Measurements from ENCODE around the gene VPS16.
A peak's percentile ranks its signal among the peaks of the same experiment; 100 is the strongest.

VPS16 gene

DNA sequence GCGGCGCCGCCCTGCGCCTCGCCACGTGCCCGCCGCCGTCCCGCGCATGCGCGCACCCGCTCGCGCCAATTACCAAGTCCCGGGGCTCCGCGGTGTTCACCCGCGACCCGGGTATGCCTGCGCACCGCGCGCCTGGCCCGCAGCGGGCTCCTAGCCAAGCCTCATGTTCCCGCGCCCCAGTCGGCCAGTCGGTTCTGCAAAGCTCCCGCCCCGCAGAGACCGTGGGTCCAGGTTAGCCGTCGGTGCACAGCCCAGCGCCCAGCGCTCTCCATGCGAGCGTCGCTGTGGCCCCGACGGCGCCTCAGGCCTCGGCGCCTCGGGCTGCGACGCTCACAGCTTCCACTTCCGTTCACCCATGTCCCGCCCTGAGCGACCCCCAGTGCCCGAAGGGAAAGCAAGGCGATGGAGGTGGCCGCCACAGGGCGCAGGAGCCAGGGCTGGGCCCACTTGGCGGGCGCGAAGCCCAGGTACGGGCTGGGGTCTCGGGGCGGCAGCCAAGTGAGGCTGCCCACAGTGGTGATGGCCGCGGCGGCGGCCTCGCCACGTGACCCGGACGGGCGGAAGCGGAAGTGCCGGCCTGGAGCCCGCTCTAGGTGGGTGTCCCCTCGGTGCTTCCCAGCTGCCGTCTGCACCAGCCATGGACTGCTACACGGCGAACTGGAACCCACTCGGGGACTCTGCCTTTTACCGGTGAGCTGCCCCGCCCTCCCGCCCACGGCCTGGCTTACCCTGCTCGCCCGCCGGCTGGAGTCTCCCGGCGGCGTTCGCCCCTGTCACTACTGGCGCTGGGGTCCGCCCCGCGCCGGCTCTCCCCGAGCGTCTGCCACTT is at the start of gene VPS16, which contains the start of gene PCED1A:
VPS16 (plus strand) TSS at position 608 of the 829 bp plus-strand sequence; CDS start at position 638, 30 bp downstream.
PCED1A (minus strand) TSS at position 518 of the 829 bp plus-strand sequence. CDS start 743 bp downstream, outside the sequence.
- peak; percentile 98 for DNase-seq (ENCODE audit: low spot score)

DNA sequence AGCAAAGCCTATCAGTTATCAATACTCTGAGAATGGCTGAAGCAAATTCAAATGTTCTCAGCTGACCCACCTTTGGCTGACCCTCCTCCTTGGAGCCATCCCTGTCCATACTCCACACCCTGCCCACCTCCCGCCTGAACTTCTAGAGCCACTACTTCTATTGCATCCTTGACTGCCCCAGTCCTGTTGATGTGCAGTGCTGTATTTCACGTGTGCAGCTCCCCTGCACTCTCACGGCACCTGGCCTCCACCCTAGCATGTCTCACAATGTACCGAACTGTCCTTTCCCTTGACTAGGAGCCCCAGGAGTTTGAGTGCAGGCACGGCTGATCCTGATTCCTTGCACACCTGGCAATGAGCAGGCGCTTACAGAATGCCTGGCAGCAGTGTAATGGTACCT is 47.1 kb upstream of the VPS16 start:
- no peak for DNase-seq (ENCODE audit: low spot score)

DNA sequence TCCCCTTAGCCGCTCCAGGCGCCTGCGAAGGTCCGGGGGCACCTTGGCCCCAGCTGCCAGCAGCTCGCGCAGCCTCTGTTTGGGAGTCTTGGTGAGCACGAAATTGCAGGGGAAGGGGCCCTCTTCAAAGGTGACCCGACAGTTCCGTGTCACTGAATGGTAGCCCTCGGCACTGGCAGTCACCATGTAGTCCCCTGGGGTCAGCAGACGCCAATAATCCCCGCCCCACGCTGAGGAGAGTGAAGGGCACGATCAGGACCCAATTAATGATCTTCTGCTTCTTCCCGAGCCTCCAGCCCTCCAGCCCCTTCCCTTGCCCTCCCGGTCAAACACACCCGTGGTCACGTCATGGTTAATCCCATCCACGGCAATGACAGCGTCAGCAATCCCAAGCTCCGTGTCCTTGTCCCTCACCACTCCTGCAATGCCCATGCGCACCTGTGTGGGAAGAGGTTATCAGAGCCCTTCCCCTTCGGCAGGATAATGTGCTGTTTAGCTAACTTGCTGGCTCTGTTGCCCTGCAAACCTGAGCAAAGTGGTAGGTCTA is 46.3 kb upstream of the VPS16 start:
- DNase-seq (ENCODE audit: low spot score), result no peak

DNA sequence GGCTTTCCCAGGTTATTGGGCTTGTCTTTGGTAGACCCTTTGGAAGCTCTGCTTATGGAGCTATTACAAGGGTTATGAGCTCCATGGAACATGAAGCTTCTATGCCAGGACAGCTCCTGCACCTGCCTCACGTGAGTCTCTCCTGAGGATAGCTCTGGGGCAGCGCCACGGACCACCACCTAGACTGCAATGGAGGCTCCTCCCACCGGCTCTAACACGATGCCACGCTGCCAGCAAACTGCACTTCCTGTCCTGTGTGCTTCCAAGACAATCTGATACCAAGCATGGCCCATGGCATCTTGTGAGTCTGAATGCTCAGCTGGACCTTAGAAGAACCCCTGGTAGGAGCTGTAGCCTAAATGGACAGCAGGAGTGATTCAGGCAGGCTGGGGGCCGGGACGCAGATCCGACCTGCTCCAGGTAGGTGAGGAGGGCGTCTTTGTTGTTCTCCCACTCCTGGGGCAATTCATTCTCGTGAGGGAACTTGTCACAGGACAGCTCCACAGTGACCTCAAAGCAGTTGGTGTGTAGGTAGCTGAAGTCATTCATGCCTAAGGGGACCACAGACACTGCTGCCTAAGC is 45.6 kb upstream of the VPS16 start:
- DNase-seq (ENCODE audit: low spot score), result no peak

DNA sequence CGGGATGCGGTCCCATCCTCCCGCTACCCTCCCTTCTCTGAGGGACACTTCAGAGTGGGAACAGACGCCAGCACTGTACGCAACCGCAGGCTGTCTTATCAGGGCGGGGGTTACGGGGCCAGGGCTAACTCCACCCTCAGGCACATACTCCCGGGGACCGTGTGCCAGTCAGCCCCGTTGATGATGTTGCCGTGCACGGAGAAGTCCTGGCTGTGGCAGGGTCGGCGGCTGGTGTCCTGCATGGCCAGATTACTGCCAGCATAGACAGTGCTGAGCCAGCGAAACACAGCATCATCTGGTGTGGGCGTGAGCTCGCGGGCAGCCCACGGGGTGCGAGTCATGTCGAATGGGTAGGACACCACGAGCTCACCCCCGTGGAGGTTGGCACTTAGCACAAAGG is 45.1 kb upstream of the VPS16 start:
- no peak for DNase-seq (ENCODE audit: low spot score)

DNA sequence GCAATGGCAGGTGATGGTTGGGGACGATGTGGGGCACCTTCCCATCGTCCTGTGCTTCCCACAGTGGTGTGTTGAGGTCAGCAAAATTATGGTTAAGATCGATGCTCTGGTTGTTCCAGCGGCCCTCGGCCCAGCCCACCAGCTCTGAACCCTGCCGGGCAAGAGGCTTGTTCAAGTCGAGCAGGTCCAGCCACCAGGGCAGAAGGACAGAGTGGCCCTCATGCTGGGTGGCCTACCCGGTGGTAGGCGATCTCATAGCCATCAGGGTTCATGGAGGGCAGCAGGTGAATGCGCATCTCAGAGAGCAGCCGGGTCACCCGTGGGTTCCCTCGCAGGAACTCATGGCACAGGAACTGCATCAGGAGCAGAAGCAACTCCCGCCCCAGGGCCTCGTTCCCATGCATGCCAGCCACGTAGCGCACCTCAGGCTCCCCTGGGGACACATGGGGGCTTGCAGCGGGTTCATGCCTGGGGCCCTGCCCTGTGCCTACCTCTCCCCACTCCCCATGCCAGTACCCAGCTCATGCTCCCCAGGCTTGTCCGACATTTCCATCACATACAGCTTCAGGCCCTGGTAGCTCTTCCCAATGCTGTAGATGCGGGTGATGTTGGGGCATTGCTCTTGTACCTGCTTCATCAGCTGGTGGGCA is 44.4 kb upstream of the VPS16 start:
- no peak for DNase-seq (ENCODE audit: low spot score)

DNA sequence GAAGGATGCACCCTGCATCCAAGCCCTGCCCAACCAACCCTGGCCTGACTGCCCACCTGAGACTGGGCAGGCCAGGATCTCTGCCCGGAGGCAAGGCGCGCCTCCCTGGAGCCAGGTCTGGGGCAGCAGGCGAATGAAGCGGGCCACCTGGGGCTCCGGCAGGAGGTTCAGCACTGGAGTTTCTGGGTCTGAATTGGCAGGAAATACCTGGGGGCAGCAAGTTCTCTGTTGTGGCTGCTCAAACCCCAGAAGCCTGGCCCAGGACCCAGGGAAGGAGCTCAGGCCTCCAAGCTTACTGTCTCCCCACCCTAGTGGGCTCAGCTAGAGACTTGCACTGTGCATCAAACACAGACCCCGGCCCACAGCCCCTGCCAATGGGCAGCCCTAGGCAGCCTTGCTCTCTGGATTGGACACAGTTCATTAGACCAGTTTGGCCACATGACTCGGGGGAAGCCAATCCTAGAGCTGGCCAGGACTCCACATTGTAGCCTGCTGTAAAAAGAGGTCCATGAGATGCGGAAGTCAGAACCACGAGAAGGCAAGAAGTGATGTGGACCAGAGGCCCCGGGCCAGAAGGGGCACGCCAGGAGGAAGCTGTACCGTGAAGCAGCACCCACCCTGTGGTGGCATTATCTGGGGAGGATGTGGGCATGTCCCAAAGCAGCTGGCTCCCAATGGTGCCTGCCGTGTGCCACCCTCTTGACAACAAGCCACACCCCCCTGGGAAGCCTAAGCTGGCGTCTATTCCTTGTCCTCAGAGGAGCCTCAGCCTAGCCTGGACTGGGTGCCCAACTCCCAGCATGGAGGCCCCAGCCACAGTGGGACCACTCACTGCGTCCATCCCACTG is 43.2 kb upstream of the VPS16 start:
- DNase-seq (ENCODE audit: low spot score), result peak; percentile 12

DNA sequence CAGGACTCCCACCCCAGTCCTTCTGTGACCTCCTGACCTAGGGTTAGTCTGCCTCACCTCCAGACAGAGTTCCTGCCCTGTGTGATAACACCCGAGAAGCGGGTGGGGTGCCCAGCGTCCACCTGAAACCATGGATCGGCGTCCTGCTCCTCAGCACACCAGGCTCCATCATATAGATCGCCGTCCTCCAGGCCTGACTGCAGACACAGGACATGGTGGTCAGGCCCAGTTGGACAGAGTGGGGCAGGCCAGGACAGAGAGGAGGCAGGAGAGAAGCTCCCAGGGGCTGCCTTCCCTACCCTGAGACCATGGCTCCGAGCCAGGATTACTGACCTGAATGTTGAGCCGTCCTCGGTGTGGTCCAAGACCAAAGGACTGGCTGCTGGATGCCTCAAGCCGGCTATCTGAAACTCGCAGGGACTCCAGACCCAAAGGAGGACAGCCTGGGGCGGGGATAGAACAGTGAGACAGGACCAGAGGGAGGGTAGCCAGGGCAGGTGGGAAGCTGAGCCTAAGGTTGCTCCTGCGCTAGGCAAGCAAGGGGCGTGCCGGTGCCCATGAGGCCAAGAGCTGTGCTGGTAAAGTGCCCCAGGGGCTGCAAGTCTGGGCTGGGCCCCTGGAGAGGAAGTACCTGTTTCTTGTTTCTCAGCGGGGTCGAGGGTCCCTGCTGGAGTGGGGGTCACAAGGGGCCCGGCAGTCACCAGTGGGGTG is 42.3 kb upstream of the VPS16 start:
- DNase-seq (ENCODE audit: low spot score), result no peak

DNA sequence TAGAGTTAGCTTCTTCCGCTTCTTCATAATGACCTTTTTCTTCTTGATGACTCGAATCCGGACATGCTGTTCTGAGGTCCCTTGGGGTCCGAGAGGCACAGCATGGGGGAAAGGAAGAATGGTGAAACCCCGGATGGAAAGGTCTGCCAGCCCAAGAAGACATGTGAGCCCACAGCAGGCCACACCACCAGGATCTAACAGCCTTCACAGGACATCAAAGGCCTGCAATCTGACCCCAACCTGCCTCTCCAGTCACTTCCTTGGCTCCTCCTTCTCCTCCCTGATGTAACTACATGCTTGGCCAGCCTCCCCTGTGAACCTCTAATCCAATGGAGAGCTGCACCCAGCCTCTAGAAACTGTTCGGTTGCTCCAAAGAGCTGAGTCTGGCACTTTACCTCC is 41.7 kb upstream of the VPS16 start:
- DNase-seq (ENCODE audit: low spot score), result peak; percentile 34

DNA sequence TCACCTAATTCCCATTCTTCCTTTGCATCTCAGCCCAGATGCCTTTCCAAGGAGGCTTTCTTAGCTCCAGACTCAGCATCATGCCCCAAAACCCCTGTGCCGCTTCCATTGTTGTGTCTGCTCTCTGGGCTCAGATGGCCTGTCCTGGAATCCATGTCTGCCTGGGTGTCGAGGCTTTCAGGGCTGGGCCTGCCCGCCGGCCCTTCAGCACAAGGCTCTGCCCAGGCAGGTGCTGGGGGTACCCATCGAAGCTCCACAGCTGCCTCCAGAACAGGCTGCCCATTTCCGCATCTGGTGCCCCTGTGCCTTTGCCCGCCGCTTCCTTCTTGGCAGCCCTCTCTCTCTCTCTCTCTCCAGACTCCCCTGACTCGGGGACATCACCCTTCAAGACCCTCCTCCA is 41.3 kb upstream of the VPS16 start:
- no peak for DNase-seq (ENCODE audit: low spot score)

DNA sequence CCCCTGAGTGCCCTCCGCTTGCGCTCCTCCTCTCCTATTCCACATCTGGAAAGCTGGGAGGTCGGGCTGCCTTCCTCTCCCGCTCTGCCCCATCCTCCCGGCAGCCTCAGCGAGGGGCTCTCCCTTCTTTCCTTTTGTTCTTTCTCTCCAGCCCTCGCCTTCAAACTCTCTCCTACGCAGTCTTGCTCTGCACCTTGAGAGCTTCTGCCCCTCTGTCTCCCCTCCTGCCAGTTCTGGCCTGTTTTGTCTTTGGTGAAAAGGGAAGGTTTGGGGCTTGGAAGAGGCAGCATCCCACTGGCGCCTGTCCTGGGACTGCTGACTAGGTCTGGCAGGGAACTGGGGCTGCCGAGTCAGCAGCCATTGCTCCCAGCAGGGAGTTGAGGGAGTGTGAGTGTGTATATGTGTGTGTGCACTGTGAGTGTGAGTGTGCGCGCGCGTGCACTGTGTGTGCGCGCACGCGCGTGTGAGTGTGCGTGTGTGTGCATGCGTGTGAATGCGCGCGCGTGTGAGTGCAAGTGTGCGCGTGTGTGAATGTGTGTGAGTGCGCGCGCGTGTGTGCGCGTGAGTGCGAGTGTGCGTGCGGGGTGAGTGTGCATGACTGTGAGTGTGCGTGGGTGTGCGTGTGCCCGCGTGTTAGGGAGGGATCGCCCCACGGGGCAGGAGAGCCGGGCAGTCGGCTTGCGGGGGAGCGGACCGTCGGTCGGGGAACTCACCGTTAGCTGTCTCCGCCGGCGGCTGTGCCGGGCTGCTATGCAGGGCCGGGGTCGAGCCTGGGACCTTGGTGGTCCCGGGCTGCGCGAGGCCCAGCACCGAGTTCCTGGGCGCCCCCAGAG is 40.6 kb upstream of the VPS16 start:
- DNase-seq (ENCODE audit: low spot score), result peak; percentile 56

DNA sequence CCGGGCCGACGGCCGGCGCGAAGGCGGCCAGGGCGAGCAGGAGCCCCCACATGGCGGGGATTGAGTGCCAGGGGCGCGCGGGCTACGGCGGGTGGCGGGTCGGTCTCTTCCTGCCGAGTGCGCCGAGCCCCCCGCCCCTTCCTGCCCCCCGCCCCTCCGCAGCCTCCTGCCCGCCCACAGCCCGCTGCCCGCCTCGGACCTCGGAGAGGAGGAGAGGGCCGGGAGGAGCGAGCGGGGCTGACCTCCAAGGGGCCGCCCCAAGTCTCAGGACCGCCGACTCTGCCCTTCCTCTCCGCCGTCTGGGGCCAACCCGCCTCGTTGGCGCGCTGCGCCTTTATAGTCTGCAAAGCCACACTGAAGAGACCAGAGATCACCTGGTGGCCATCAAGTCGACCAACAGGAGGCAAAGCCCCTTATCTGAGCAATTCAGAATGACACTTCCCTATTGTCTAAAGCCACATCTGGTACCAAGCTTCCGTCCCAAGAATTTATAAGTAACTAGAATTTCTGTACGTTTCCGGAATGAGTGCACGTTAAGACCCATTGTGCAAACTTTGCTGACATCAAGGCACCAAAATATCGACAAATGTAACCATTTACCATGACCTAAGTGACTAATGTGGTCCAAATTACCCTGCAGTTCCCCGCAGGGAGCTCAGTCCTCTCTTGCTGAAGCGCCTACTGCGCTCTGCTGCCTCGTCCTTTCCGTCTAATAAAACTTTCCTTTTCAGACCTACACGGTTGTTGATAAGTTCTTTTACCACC is 39.8 kb upstream of the VPS16 start, which contains the start of gene CPXM1:
CPXM1 (minus strand) TSS at position 107 of the 765 bp plus-strand sequence; CDS start at position 52, 55 bp downstream.
- DNase-seq (ENCODE audit: low spot score), result peak; percentile 14

DNA sequence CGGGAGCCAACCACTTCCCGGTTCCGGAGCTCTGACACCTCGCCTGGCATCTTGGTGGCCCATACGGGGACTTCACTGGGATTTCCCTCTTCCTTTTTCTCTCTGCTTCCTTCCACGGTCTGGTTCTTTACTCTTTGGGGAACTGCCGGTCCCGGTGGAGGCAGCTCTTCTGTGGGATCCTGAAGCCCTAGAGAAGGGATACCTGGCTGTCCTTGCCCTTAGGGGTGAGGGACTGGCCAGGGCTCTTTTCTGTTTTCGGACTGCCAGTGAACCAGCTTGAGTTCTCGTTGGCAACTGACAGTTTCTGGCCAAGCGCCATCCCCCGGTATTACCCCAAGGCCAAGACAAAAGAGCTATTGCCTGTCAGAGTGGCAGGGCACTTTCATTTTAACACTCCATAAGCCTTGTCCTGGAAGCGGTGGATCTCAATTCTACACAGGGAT is 39.2 kb upstream of the VPS16 start:
- no peak for DNase-seq (ENCODE audit: low spot score)

DNA sequence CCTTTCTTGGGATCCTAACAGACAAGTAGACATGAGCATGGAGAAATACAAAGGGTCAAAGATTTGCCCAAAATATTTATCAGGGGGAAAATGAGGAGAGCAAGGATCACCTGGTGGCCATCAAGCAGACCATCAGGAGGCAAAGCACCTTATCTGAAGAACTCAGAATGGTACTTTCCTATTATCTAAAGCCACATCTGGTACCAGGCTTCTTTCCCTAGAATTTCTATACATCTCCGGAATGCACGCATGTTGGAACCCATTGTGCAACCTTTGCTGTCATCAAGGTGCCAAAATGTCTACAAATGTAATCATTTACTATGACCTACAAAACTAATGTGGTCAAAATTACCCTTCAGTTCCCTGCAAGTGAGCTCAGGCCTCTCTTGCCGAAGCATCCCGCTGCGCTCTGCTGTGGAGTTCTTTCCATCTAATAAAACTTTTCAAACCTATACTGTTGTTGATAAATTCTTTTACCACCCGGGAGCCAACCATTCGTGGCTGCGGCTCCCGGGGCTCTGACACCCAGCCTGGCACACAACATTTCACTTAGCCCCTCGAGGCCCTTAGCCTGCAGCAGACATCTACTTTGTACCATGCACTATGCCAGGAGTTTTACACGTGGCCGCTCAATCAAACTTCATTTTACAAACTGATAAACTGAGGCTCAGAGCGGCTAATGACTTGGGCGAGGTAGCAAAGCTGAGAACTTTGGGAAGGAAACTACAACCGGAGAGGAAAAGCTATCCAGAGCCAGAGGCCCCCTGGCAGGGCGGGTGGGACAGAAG is 36.3 kb upstream of the VPS16 start:
- DNase-seq (ENCODE audit: low spot score), result no peak

DNA sequence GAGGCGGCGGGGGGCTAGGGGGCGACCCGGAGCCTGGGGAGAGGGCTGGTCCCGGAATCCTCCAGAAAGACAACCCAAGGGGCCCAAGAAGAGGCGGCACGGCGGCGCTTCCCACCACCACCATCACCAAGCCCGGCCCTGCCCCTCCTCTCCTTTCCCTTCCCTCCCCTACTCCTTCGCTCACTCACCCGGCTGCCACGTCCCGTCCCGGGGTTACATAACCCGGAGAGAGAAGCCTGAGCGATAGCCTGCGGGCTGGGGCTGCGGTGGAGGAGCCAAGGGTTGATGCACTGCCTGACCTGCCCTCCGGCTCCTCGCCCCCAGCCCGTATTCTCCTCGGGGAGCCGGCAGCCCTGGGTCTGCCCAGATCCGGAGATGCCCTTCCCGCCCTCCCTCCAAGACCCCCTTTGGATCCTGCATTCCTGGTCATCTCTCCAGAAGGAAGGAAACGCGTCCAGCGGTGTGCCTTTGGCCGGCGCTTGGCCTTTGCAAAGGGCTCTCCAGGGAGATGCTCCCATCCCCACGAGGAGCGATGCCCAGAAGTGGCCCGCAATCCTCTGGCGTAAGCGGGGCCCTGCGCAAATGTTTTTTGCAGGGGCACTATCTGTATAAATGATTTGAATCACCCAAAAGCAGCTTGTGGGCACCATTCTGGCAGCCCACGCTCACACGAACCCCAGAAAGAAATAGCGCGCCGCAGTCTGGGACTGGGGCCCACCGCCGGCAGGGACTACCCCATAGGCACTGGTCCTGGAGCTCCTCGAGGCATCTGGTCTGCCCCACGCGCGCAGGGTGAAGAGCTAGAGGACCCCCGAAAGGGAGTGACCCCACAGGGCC is 35.5 kb upstream of the VPS16 start:
- DNase-seq (ENCODE audit: low spot score), result peak; percentile 43

DNA sequence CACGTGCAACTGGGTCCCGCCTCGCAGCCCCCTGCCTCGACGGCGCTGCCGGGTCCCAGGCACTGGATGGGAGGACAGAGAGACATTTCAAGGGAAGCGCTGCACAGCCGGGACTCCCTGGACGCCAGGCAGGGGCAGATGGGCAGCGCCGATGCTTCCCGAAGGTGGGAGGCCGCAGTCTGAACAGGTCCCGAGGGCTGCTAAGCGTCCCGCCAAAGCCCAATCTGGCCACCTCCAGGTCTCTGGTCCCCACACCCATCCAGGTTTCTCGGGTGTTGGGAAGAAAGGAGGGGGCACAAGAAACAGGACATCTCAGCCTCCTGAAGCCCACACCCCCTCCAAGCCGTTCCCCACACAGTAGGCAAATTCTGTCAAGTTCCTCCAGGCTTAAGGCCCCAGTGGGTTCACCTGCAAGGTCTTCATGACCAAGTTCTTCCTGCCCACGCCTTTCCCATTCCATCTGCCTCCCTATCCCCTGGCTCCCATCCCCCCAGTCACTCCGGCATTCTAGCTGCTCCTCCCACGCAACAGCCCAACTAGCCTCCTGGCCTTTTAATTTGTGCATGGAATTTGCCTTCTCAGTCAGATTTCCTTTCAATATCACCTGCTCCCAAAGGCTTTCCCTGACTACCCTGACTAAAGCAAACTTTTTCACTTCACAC is 34.7 kb upstream of the VPS16 start:
- DNase-seq (ENCODE audit: low spot score), result peak; percentile 17

DNA sequence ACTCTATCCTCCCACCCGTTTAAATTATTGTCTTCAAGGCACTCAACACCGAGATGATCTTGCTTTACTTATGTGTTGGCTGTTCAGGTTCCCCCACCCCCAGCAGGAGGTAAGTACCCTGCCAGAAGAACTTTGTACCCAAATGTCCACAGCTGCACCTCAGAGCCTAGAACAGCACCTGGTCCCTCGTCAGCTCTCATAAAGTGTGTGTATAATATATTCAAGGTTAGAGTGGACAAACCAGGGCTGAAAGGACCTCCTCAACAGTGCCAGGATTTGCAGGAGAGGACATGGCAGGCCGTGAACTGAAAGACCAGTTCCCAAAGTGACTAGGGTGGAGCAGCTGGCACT is 34.2 kb upstream of the VPS16 start:
- peak; percentile 11 for DNase-seq (ENCODE audit: low spot score)

Data from AG08396 (cell line).